Right atrium auricular region (tissue), 2 donors: ENCODE results near the gene RPUSD1. TPM values are rescaled to one million over a fixed set of nuclear protein-coding genes. Genes with fewer than 3 reads are reported as not detected.
"Not testable (repeated sequence)": the region's sequence is repeated elsewhere in the genome, so short reads cannot be mapped to it uniquely, and the experiment has no call there.

Experiments used
- DNase-seq: peaks from one replicate; pipeline ENCODE4 v3.0.0-alpha.2; 2019; ENCODE audit warnings: low spot score
- H3K27ac ChIP-seq, 2 donors: fragments of 200-600 bp; sonication (generic); 1 replicate in 1 of 2; 2 replicates in 1 of 2; pipeline ENCODE4 v1.5.1; 2016 to 2019
- H3K27me3 ChIP-seq, 2 donors: fragments of 200-600 bp; sonication (generic); one replicate each; pipeline versions ENCODE4 v1.5.1 to v1.6.0; 2017 to 2019
- H3K36me3 ChIP-seq: fragments of 200-600 bp; sonication (generic); one replicate; pipeline ENCODE4 v1.5.1; 2016
- H3K4me1 ChIP-seq, 2 donors: fragments of 200-600 bp; sonication (generic); one replicate each; pipeline versions ENCODE4 v1.5.1 to v1.6.0; 2017 to 2019
- H3K4me3 ChIP-seq, 2 donors: fragments of 200-600 bp; sonication (generic); 1 replicate in 1 of 2; 2 replicates in 1 of 2; pipeline ENCODE4 v1.5.1; 2017 to 2019; ENCODE audit warnings: mild to moderate bottlenecking in 1 of 2, moderate library complexity in 1 of 2
- H3K9me3 ChIP-seq, 2 donors: fragments of 200-600 bp; sonication (generic); one replicate each; pipeline ENCODE4 v1.5.1; 2019
- CTCF ChIP-seq, 2 donors: fragments of 200-600 bp; sonication (generic); IDR thresholded peaks; one replicate each; pipeline ENCODE4 v1.5.1; 2019; ENCODE audit warnings: antibody characterized with exemption in 2 of 2
- total RNA-seq, 2 donors: library from RNA; depleted of rRNA; stranded (reverse); fragments of >200 nt; gene quantifications; one replicate each; pipeline ENCODE4 v1.1.0, GENCODE V29; 2016

The RPUSD1 gene
- total RNA-seq, 2 donors from 2014 or later, result 11.4 to 13.2 TPM

GRCh38 chr16:759110-759910, 28.9 kb downstream of the RPUSD1 start:
- DNase-seq, result no peak

GRCh38 chr16:756428-756827, 31.8 kb downstream of the RPUSD1 start:
- no peaks in the 10 kb centered on the region for H3K27me3 ChIP-seq
- H3K4me1 ChIP-seq, result no peaks in the 10 kb centered on the region
- H3K9me3 ChIP-seq, result no peaks in the 10 kb centered on the region
- no peak for DNase-seq
- no peak overlapping the region for H3K4me3 ChIP-seq
- H3K27ac ChIP-seq, result no peak overlapping the region
- no peaks in the 10 kb centered on the region for H3K36me3 ChIP-seq
- TF ChIP-seq CTCF (IDR thresholded peaks at IDR 0.05), result no peak

More at GRCh38 chr16:759110-759910, 28.9 kb downstream of the RPUSD1 start:
- Histone ChIP-seq H3K27ac (no peak overlapping the region), H3K9me3 (no peaks in the 10 kb centered on the region), H3K27me3 (no peaks in the 10 kb centered on the region), H3K4me1 (no peaks in the 10 kb centered on the region), H3K4me3 (no peak overlapping the region), H3K36me3 (no peaks in the 10 kb centered on the region)
- TF ChIP-seq CTCF (IDR thresholded peaks at IDR 0.05), result no peak

- Histone ChIP-seq H3K4me1 (no peaks in the 10 kb centered on the region), H3K36me3 (no peaks in the 10 kb centered on the region), H3K27ac (no peak overlapping the region), H3K4me3 (no peak overlapping the region), H3K9me3 (no peaks in the 10 kb centered on the region), H3K27me3 (no peaks in the 10 kb centered on the region)
- no peak for DNase-seq
- no peak for TF ChIP-seq CTCF (IDR thresholded peaks at IDR 0.05)
Observed at GRCh38 chr16:754656-755055, 33.5 kb downstream of the RPUSD1 start.

GRCh38 chr16:754121-754607, 34.0 kb downstream of the RPUSD1 start:
- not testable (repeated sequence) for H3K27ac ChIP-seq, H3K4me1 ChIP-seq, H3K27me3 ChIP-seq, H3K4me3 ChIP-seq, H3K9me3 ChIP-seq, DNase-seq, H3K36me3 ChIP-seq

- Histone ChIP-seq H3K27me3 (no peaks in the 10 kb centered on the region), H3K36me3 (no peaks in the 10 kb centered on the region), H3K9me3 (no peaks in the 10 kb centered on the region), H3K4me3 (no peak overlapping the region), H3K4me1 (no peaks in the 10 kb centered on the region), H3K27ac (peak overlapping the region in 1 of 2 donors; percentile 35)
- TF ChIP-seq CTCF (IDR thresholded peaks at IDR 0.05), result no peak
- no peak for DNase-seq
Observed at GRCh38 chr16:752007-752312, 36.2 kb downstream of the RPUSD1 start.

- H3K36me3 ChIP-seq, result no peaks in the 10 kb centered on the region
- no peaks in the 10 kb centered on the region for H3K27me3 ChIP-seq
- H3K4me3 ChIP-seq, result no peak overlapping the region
- no peak for TF ChIP-seq CTCF (IDR thresholded peaks at IDR 0.05)
- no peaks in the 10 kb centered on the region for H3K4me1 ChIP-seq
- peak overlapping the region in 1 of 2 donors; percentile 35 for H3K27ac ChIP-seq
- DNase-seq, result no peak
- H3K9me3 ChIP-seq, result no peaks in the 10 kb centered on the region
Observed at GRCh38 chr16:751152-752006, 36.8 kb downstream of the RPUSD1 start.
